DOHH2 (cell line): Measurements from ENCODE around the gene GLRX5.

Experiments
- EZH2phosphoT487 ChIP-seq: fragments of 200-600 bp; sonication (generic); IDR thresholded peaks from 2 replicates; pipeline ENCODE4 v1.6.1; 2017; ENCODE audit warnings: borderline replicate concordance, mild to moderate bottlenecking, antibody characterized with exemption, low read length, moderate library complexity, mixed read lengths
- TF ChIP-seq, protein P1 (sequence below): fragments of 200-600 bp; sonication (generic); IDR thresholded peaks from one replicate; pipeline ENCODE4 v1.5.1; 2014; ENCODE audit warnings: antibody characterized with exemption, mild to moderate bottlenecking, low read depth, low read length; ENCODE audit not compliant: poor library complexity, severe bottlenecking

DNA sequence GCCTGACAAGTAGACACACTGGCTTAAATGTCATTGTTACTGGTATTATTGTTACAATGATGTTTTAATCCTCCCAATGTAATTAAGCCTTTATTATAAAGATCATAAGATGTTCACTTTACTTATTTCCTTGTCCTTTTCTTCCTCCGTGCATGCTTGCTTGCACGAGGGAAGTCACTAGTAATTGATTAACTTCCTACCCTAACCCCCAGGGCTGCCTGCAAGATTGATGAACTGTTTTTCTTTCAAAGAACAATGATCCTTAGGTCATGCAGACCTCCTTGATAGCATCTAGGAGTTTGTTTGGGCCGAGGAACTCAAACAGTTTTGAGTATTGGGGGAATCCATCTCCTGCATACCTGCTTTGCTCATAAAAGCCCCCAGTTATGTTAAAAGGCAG lies 43.0 kb downstream of the GLRX5 start:
- TF ChIP-seq, protein P1, sequence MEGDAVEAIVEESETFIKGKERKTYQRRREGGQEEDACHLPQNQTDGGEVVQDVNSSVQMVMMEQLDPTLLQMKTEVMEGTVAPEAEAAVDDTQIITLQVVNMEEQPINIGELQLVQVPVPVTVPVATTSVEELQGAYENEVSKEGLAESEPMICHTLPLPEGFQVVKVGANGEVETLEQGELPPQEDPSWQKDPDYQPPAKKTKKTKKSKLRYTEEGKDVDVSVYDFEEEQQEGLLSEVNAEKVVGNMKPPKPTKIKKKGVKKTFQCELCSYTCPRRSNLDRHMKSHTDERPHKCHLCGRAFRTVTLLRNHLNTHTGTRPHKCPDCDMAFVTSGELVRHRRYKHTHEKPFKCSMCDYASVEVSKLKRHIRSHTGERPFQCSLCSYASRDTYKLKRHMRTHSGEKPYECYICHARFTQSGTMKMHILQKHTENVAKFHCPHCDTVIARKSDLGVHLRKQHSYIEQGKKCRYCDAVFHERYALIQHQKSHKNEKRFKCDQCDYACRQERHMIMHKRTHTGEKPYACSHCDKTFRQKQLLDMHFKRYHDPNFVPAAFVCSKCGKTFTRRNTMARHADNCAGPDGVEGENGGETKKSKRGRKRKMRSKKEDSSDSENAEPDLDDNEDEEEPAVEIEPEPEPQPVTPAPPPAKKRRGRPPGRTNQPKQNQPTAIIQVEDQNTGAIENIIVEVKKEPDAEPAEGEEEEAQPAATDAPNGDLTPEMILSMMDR, result no peak
- no peak for TF ChIP-seq EZH2phosphoT487
